ENCODE measurements around the gene CST9L. TPM values are rescaled to one million over a fixed set of nuclear protein-coding genes. Genes with fewer than 3 reads are reported as not detected.

CST9L gene
- total and polyA plus RNA-seq, 10 of the 15 experiments (the other 5 are each of a cell fraction or from before 2014, with no cell fraction given), result not detected

DNA sequence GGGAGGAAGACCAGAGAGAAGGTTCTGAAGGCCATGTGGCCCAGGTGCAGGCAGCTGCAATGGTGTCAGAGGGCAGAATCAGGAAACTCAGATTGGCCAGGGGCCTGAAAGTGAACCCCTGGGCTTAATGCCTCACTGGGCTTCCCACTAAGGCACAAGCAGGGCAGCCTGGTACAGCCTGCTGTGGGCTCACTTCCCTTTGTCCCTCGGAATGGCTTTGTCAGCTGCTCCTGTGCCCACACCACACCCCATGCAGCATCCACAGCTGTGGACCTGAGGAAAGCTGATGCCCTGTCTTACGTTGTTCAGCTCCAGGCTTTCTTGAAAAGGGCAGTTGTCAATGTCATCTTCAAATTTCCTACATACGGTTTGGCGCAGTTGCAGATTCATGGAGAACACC, 35.0 kb upstream of the CST9L start:
- no peaks in the 10 kb centered on the region for H3K27me3 ChIP-seq (replicated peaks in 1 of 2; ENCODE audit: control insufficient read depth in 2 of 2, insufficient read depth in 2 of 2, low read length in 1 of 2)
- no peak overlapping the region for H3K27ac ChIP-seq (ENCODE audit: control insufficient read depth, insufficient read depth)
- DNase-seq (ENCODE audit: low read depth, low spot score), result no peak
- H3K79me2 ChIP-seq (ENCODE audit: control insufficient read depth, insufficient read depth, low read length), result no peaks in the 10 kb centered on the region
- no peak overlapping the region for H2AFZ ChIP-seq (ENCODE audit: control insufficient read depth, low read depth, low read length)
- no peak overlapping the region for H3K9ac ChIP-seq (ENCODE audit: control insufficient read depth, insufficient read depth, low read length)
- intact Hi-C loops (cut with micrococcal nuclease; ENCODE audit: unreplicated experiment) (loop anchor here (10.0 kb wide), 1 partner anchor 909 kb away; no protein-coding TSS in a partner anchor), in situ Hi-C loops (cut with MboI) (no loop called here)
- RAD21 ChIA-PET (ENCODE audit: unreplicated experiment), result no interaction called here
- no peak overlapping the region for H3K4me2 ChIP-seq (ENCODE audit: control insufficient read depth, insufficient read depth)
- no peaks in the 10 kb centered on the region for H3K36me3 ChIP-seq (ENCODE audit: control insufficient read depth in 2 of 2, insufficient read depth in 2 of 2, low read length in 1 of 2)
- no TSS peak for BruUV-seq (replicated peaks)
- CTCF ChIA-PET, result interaction anchor here (3.0 kb wide), 1 partner anchor 161 kb away, joined by 17 read pairs; no protein-coding TSS in a partner anchor
- H4K20me1 ChIP-seq (ENCODE audit: control insufficient read depth, insufficient read depth), result no peaks in the 10 kb centered on the region
- SMC1A ChIA-PET (ENCODE audit: uncharacterized antibody, unreplicated experiment), result interaction anchor here (1.0 kb wide), 1 partner anchor 162 kb away, joined by 4 read pairs; no protein-coding TSS in a partner anchor
- no peak for ATAC-seq
- POLR2A ChIA-PET, result no interaction called here
- no peaks in the 10 kb centered on the region for H3K4me1 ChIP-seq (ENCODE audit: control insufficient read depth, insufficient read depth, low read length)
- no peaks in the 10 kb centered on the region for H3K9me3 ChIP-seq (replicated peaks; ENCODE audit: control insufficient read depth, insufficient read depth, low read length)
- no peak for FAIRE-seq
- 48% methylated on average over 4 of the region's 4 CpGs for WGBS (ENCODE audit: insufficient coverage, insufficient replicate concordance, low lambda C conversion rate, missing lambda C conversion rate)
- H3K4me3 ChIP-seq, result no peak overlapping the region
- TF ChIP-seq SPI1 (IDR thresholded peaks at IDR 0.05; ENCODE audit: borderline replicate concordance, insufficient read depth, low read depth, low read length), result no peak
- TF ChIP-seq NFYB (IDR thresholded peaks at IDR 0.05; ENCODE audit: insufficient read depth, low read depth, low read length), result no peak
- TF ChIP-seq NR2C2 (IDR thresholded peaks at IDR 0.05; ENCODE audit: borderline replicate concordance, control insufficient read depth, insufficient read length, low read depth), result no peak
- TF ChIP-seq, protein P1, sequence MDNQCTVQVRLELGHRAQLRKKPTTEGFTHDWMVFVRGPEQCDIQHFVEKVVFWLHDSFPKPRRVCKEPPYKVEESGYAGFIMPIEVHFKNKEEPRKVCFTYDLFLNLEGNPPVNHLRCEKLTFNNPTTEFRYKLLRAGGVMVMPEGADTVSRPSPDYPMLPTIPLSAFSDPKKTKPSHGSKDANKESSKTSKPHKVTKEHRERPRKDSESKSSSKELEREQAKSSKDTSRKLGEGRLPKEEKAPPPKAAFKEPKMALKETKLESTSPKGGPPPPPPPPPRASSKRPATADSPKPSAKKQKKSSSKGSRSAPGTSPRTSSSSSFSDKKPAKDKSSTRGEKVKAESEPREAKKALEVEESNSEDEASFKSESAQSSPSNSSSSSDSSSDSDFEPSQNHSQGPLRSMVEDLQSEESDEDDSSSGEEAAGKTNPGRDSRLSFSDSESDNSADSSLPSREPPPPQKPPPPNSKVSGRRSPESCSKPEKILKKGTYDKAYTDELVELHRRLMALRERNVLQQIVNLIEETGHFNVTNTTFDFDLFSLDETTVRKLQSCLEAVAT (IDR thresholded peaks at IDR 0.05), result no peak
- TF ChIP-seq, protein P2, sequence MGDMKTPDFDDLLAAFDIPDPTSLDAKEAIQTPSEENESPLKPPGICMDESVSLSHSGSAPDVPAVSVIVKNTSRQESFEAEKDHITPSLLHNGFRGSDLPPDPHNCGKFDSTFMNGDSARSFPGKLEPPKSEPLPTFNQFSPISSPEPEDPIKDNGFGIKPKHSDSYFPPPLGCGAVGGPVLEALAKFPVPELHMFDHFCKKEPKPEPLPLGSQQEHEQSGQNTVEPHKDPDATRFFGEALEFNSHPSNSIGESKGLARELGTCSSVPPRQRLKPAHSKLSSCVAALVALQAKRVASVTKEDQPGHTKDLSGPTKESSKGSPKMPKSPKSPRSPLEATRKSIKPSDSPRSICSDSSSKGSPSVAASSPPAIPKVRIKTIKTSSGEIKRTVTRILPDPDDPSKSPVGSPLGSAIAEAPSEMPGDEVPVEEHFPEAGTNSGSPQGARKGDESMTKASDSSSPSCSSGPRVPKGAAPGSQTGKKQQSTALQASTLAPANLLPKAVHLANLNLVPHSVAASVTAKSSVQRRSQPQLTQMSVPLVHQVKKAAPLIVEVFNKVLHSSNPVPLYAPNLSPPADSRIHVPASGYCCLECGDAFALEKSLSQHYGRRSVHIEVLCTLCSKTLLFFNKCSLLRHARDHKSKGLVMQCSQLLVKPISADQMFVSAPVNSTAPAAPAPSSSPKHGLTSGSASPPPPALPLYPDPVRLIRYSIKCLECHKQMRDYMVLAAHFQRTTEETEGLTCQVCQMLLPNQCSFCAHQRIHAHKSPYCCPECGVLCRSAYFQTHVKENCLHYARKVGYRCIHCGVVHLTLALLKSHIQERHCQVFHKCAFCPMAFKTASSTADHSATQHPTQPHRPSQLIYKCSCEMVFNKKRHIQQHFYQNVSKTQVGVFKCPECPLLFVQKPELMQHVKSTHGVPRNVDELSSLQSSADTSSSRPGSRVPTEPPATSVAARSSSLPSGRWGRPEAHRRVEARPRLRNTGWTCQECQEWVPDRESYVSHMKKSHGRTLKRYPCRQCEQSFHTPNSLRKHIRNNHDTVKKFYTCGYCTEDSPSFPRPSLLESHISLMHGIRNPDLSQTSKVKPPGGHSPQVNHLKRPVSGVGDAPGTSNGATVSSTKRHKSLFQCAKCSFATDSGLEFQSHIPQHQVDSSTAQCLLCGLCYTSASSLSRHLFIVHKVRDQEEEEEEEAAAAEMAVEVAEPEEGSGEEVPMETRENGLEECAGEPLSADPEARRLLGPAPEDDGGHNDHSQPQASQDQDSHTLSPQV (IDR thresholded peaks at IDR 0.05), result no peak
- no peak for TF ChIP-seq CHD1 (IDR thresholded peaks at IDR 0.05; ENCODE audit: low read depth, low read length)
- no peak for TF ChIP-seq SP1 (IDR thresholded peaks at IDR 0.05; ENCODE audit: low read depth, low read length)
- no peak for TF ChIP-seq ETV6 (conservative IDR thresholded peaks at IDR 0.05 in 1 of 2, IDR thresholded peaks at IDR 0.05 in 1 of 2; ENCODE audit: borderline replicate concordance in 1 of 2, low read depth in 1 of 2)
- TF ChIP-seq ASH2L (IDR thresholded peaks at IDR 0.05; ENCODE audit: borderline replicate concordance, low read depth), result no peak
- TF ChIP-seq, protein P3, sequence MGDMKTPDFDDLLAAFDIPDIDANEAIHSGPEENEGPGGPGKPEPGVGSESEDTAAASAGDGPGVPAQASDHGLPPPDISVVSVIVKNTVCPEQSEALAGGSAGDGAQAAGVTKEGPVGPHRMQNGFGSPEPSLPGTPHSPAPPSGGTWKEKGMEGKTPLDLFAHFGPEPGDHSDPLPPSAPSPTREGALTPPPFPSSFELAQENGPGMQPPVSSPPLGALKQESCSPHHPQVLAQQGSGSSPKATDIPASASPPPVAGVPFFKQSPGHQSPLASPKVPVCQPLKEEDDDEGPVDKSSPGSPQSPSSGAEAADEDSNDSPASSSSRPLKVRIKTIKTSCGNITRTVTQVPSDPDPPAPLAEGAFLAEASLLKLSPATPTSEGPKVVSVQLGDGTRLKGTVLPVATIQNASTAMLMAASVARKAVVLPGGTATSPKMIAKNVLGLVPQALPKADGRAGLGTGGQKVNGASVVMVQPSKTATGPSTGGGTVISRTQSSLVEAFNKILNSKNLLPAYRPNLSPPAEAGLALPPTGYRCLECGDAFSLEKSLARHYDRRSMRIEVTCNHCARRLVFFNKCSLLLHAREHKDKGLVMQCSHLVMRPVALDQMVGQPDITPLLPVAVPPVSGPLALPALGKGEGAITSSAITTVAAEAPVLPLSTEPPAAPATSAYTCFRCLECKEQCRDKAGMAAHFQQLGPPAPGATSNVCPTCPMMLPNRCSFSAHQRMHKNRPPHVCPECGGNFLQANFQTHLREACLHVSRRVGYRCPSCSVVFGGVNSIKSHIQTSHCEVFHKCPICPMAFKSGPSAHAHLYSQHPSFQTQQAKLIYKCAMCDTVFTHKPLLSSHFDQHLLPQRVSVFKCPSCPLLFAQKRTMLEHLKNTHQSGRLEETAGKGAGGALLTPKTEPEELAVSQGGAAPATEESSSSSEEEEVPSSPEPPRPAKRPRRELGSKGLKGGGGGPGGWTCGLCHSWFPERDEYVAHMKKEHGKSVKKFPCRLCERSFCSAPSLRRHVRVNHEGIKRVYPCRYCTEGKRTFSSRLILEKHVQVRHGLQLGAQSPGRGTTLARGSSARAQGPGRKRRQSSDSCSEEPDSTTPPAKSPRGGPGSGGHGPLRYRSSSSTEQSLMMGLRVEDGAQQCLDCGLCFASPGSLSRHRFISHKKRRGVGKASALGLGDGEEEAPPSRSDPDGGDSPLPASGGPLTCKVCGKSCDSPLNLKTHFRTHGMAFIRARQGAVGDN (IDR thresholded peaks at IDR 0.05), result no peak
- no peak for TF ChIP-seq BHLHE40 (IDR thresholded peaks at IDR 0.05; ENCODE audit: borderline replicate concordance in 1 of 2, low read depth in 2 of 2, low read length in 1 of 2)
- no peak for TF ChIP-seq STAT3 (IDR thresholded peaks at IDR 0.05; ENCODE audit: low read depth, low read length)
